HepG2 (cell line): Measurements from ENCODE around the gene LIFR. TPM values are rescaled to one million over a fixed set of nuclear protein-coding genes. Genes with fewer than 3 reads are reported as not detected.

Experiments used
- ATF1 ChIP-seq: IDR thresholded peaks from 2 replicates; pipeline ENCODE4 v1.6.1; 2016; ENCODE audit warnings: mild to moderate bottlenecking, control low read depth
- ATF2 ChIP-seq: sonication (generic); formaldehyde crosslinking; IDR thresholded peaks from 2 replicates; pipeline ENCODE4 v1.4.0; 2020; ENCODE audit warnings: missing genetic modification reagents
- DNMT1 ChIP-seq: sonication (generic); formaldehyde crosslinking; IDR thresholded peaks from 2 replicates; pipeline ENCODE4 v1.5.1; 2020; ENCODE audit warnings: mild to moderate bottlenecking, missing genetic modification reagents
- EP300 ChIP-seq, 3 experiments: sonication (generic) in 1 of 3; formaldehyde crosslinking in 1 of 3; IDR thresholded peaks; 2 replicates each; pipeline versions ENCODE4 v1.5.1 to v1.6.1; 2011 to 2020; ENCODE audit warnings: low read depth in 2 of 3, low read length in 2 of 3, borderline replicate concordance in 1 of 3, improper control_type of control experiment in 1 of 3, mild to moderate bottlenecking in 1 of 3, missing genetic modification reagents in 1 of 3, moderate library complexity in 1 of 3
- FOXA3 ChIP-seq: IDR thresholded peaks from 2 replicates; pipeline ENCODE4 v1.6.1; 2016; ENCODE audit warnings: missing genetic modification reagents, missing compliant biosample characterization
- HMG20B ChIP-seq: conservative IDR thresholded peaks from 2 replicates; pipeline ENCODE4 v1.6.1; 2016; ENCODE audit warnings: missing genetic modification reagents, missing compliant biosample characterization
- HMGXB4 ChIP-seq, 2 experiments: sonication (generic) in 1 of 2; formaldehyde crosslinking in 1 of 2; IDR thresholded peaks; 2 replicates each; pipeline versions ENCODE4 v1.4.0 to v1.6.1; 2018 to 2020; ENCODE audit warnings: missing genetic modification reagents in 2 of 2, borderline replicate concordance in 1 of 2, low read depth in 1 of 2, mild to moderate bottlenecking in 1 of 2, missing biosample characterization in 1 of 2
- HNF4A ChIP-seq: sonication (generic); formaldehyde crosslinking; IDR thresholded peaks from 2 replicates; pipeline ENCODE4 v1.4.0; 2020; ENCODE audit warnings: missing genetic modification reagents
- NONO ChIP-seq, 2 experiments: fragments of 450-650 bp in 1 of 2; sonication (generic) in 1 of 2; formaldehyde crosslinking in 1 of 2; IDR thresholded peaks in 1 of 2; conservative IDR thresholded peaks in 1 of 2; 2 replicates each; pipeline versions ENCODE4 v1.6.1 to v1.8.0; 2017 to 2022; ENCODE audit warnings: mild to moderate bottlenecking in 1 of 2, missing genetic modification reagents in 1 of 2, moderate library complexity in 1 of 2
- NR2F1 ChIP-seq, 2 experiments: fragments of 450-650 bp in 1 of 2; formaldehyde crosslinking in 1 of 2; IDR thresholded peaks; 2 replicates each; pipeline versions ENCODE4 v1.5.0 to v1.6.1; 2016 to 2020; ENCODE audit warnings: mild to moderate bottlenecking in 1 of 2, missing compliant biosample characterization in 1 of 2, missing genetic modification reagents in 1 of 2, moderate library complexity in 1 of 2
- POLR2A ChIP-seq, 2 experiments: IDR thresholded peaks; 2 replicates each; pipeline ENCODE4 v1.6.1; 2011; ENCODE audit warnings: low read depth in 2 of 2, low read length in 2 of 2, mild to moderate bottlenecking in 1 of 2, moderate library complexity in 1 of 2; ENCODE audit not compliant: insufficient read depth in 1 of 2
- RBFOX2 ChIP-seq: fragments of 200-400 bp; formaldehyde crosslinking; IDR thresholded peaks from 2 replicates; pipeline ENCODE4 v1.6.1; 2017; ENCODE audit warnings: low read depth, mild to moderate bottlenecking, low read length
- SALL2 ChIP-seq: sonication (generic); formaldehyde crosslinking; IDR thresholded peaks from 2 replicates; pipeline ENCODE4 v1.8.1; 2023; ENCODE audit warnings: mild to moderate bottlenecking, missing genetic modification reagents, inconsistent platforms
- SATB2 ChIP-seq: sonication (generic); formaldehyde crosslinking; IDR thresholded peaks from 2 replicates; pipeline ENCODE4 v1.5.0; 2020; ENCODE audit warnings: missing genetic modification reagents
- SOX5 ChIP-seq: IDR thresholded peaks from 2 replicates; pipeline ENCODE4 v1.6.1; 2016; ENCODE audit warnings: borderline replicate concordance
- SP4 ChIP-seq: sonication (generic); formaldehyde crosslinking; IDR thresholded peaks from 2 replicates; pipeline ENCODE4 v1.8.1; 2023; ENCODE audit warnings: mild to moderate bottlenecking, missing genetic modification reagents
- ZNF33B ChIP-seq: sonication (generic); formaldehyde crosslinking; IDR thresholded peaks from 2 replicates; pipeline ENCODE4 v1.5.1; 2020; ENCODE audit warnings: mild to moderate bottlenecking, missing genetic modification reagents
- ZNF674 ChIP-seq: sonication (generic); formaldehyde crosslinking; IDR thresholded peaks from 2 replicates; pipeline ENCODE4 v1.5.0; 2020; ENCODE audit warnings: low read depth, mild to moderate bottlenecking, missing genetic modification reagents
- ZNF687 ChIP-seq: sonication (generic); formaldehyde crosslinking; IDR thresholded peaks from 2 replicates; pipeline ENCODE4 v1.5.1; 2020; ENCODE audit warnings: mild to moderate bottlenecking, missing genetic modification reagents, moderate library complexity
- ZNF776 ChIP-seq: sonication (generic); formaldehyde crosslinking; IDR thresholded peaks from 2 replicates; pipeline ENCODE4 v1.4.0; 2020; ENCODE audit warnings: mild to moderate bottlenecking, missing genetic modification reagents
- ZSCAN20 ChIP-seq: sonication (generic); formaldehyde crosslinking; IDR thresholded peaks from 2 replicates; pipeline ENCODE4 v1.4.0; 2020; ENCODE audit warnings: missing genetic modification reagents, mild to moderate bottlenecking, borderline replicate concordance
- polyA plus RNA-seq, 8 experiments: library from polyadenylated mRNA; depleted of rRNA in 3 of 8; stranded (reverse) in 7 of 8; unstranded in 1 of 8; fragments of >200 nt; fragmentation: Illumina TruSeq in 4 of 8; extraction: Trizol in 4 of 8; gene quantifications; 2 replicates each; pipeline versions ENCODE4 v1.2.1 to v1.2.3, GENCODE V29; 2011 to 2016; ENCODE audit warnings: low read depth in 4 of 8, missing spikeins in 1 of 8, mixed read lengths in 1 of 8; ENCODE audit not compliant: insufficient read depth in 1 of 8
- total RNA-seq, 5 experiments: library from RNA; depleted of rRNA; stranded (reverse); fragments of >200 nt; fragmentation: Illumina TruSeq; extraction: Trizol; gene quantifications; 2 replicates each; pipeline ENCODE4 v1.2.3, GENCODE V29; 2016; ENCODE audit warnings: low read depth in 1 of 5

Gene LIFR
- total and polyA plus RNA-seq, 2 of the 13 experiments (the other 11 are each of a cell fraction or from before 2014, with no cell fraction given) = 6.3 to 25.2 TPM

GRCh38 chr5:38533286-38534155 lies 22.9 kb downstream of the LIFR start (continued):
- peak; percentile 42; the same call in 1 of the 2 replicates for TF ChIP-seq ZNF687 (CRISPR knock-in tag)
- TF ChIP-seq ZSCAN20 = no peak
- no peak for TF ChIP-seq NONO (IDR thresholded peaks at IDR 0.05)
- peak; percentile 24; the same call in 1 of the 2 replicates for TF ChIP-seq NONO (CRISPR knock-in tag; conservative IDR thresholded peaks at IDR 0.05)
- TF ChIP-seq NR2F1 (CRISPR knock-in tag; IDR thresholded peaks at IDR 0.05) = peak; percentile 34 to 69; a peak in 2 of 4 replicates
- 0 out of 2 replicates have a peak, but pooled peaks have one; percentile 33 for TF ChIP-seq ATF1
- peak; percentile 63; the same call in 1 of the 2 replicates for TF ChIP-seq SOX5 (CRISPR knock-in tag)
- 0 out of 2 replicates have a peak, but pooled peaks have one; percentile 5 for TF ChIP-seq RBFOX2
- peak; percentile 94 for TF ChIP-seq FOXA3 (CRISPR knock-in tag)
- peak; percentile 53 for TF ChIP-seq ATF2 (CRISPR knock-in tag)
- peak in 1 of 2 experiments; percentile 42; a peak in 1 of 4 replicates for TF ChIP-seq POLR2A (IDR thresholded peaks at IDR 0.05; ENCODE audit: insufficient read depth in 1 of 2, low read depth in 2 of 2, low read length in 2 of 2)
- TF ChIP-seq SALL2 (CRISPR knock-in tag) = no peak
- peak in 1 of 2 experiments; percentile 19; a peak in 2 of 4 replicates for TF ChIP-seq HMGXB4 (CRISPR knock-in tag; IDR thresholded peaks at IDR 0.05; ENCODE audit: borderline replicate concordance in 1 of 2, low read depth in 1 of 2)
- TF ChIP-seq SATB2 = no peak
- peak; percentile 43; the same call in 1 of the 2 replicates for TF ChIP-seq SP4 (CRISPR knock-in tag)
- 0 out of 2 replicates have a peak, but pooled peaks have one; percentile 40 for TF ChIP-seq ZNF33B (CRISPR knock-in tag)
- TF ChIP-seq HNF4A (CRISPR knock-in tag) = peak; percentile 98
- TF ChIP-seq HMG20B = 0 out of 2 replicates have a peak, but pooled peaks have one; percentile 28
- TF ChIP-seq DNMT1 (CRISPR knock-in tag) = no peak
- no peak for TF ChIP-seq ZNF776 (CRISPR knock-in tag)
- TF ChIP-seq EP300 (IDR thresholded peaks at IDR 0.05; ENCODE audit: low read depth in 2 of 2, low read length in 2 of 2) = peak; percentile 90 to 98
- peak; percentile 80; the same call in 1 of the 2 replicates for TF ChIP-seq EP300 (CRISPR knock-in tag; IDR thresholded peaks at IDR 0.05; ENCODE audit: borderline replicate concordance)
- no peak for TF ChIP-seq ZNF674 (CRISPR knock-in tag)
